Colonic mucosa (tissue), 4 donors: ENCODE data around the gene IQSEC1. TPM values are rescaled to one million over a fixed set of nuclear protein-coding genes. Genes with fewer than 3 reads are reported as not detected.

Experiments
- DNase-seq: peaks from one replicate; pipeline ENCODE4 v3.0.0-alpha.2; 2020
- H3K27ac ChIP-seq: fragments of 200-600 bp; one replicate; pipeline ENCODE4 v1.8.0; 2021
- H3K27me3 ChIP-seq: fragments of 200-600 bp; one replicate; pipeline ENCODE4 v1.8.0; 2021
- H3K36me3 ChIP-seq: fragments of 200-600 bp; one replicate; pipeline ENCODE4 v1.8.0; 2021
- H3K4me1 ChIP-seq: fragments of 200-600 bp; one replicate; pipeline ENCODE4 v1.8.0; 2021; ENCODE audit warnings: mild to moderate bottlenecking
- H3K4me3 ChIP-seq: fragments of 200-600 bp; one replicate; pipeline ENCODE4 v1.8.0; 2021
- H3K9ac ChIP-seq, 2 donors: one replicate each; pipeline ENCODE4 v1.7.0; 2013; ENCODE audit warnings: control low read depth in 2 of 2, low read depth in 2 of 2, low read length in 2 of 2
- H3K9me3 ChIP-seq: fragments of 200-600 bp; one replicate; pipeline ENCODE4 v1.8.0; 2021
- CTCF ChIP-seq: fragments of 200-600 bp; IDR thresholded peaks from one replicate; pipeline ENCODE4 v1.8.0; 2022; ENCODE audit warnings: antibody characterized with exemption, mild to moderate bottlenecking
- intact Hi-C: fragments of 100-400 bp; cut with DNase I; formaldehyde crosslinking; loops from one replicate; pipeline ENCODE4 v1.14.1; 2022
- total RNA-seq, 2 donors: library from RNA; stranded (reverse); fragmentation: NEBNext Ultra II Directional in 1 of 2; extraction: Animal tissue kit (Norgen Biotek cat#: 25700) in 1 of 2; gene quantifications; one replicate each; pipeline ENCODE4 v1.2.1, GENCODE V29; 2021
- donor health status: healthy.
- donor health status: DM: no; HTN: no; CAD: no.
- donor health status: DM: no; HTN: no; CAD: no.

IQSEC1 gene
- total RNA-seq, 2 donors from 2014 or later, result 14.8 to 19.2 TPM

GRCh38 chr3:13079051-13079450 is 5.8 kb upstream of the IQSEC1 start:
- Histone ChIP-seq H3K36me3 (no peaks in the 10 kb centered on the region), H3K27ac (no peak overlapping the region), H3K9me3 (no peaks in the 10 kb centered on the region), H3K9ac (no peak overlapping the region), H3K4me1 (no peaks in the 10 kb centered on the region), H3K4me3 (no peak overlapping the region), H3K27me3 (peaks cover under 1% of the 10 kb centered on the region)
- no peak for DNase-seq
- TF ChIP-seq CTCF, result no peak
- intact Hi-C loops, result no loop called here

- no peak for DNase-seq
- intact Hi-C loops, result no loop called here
- Histone ChIP-seq H3K4me1 (no peaks in the 10 kb centered on the region), H3K36me3 (no peaks in the 10 kb centered on the region), H3K27ac (no peak overlapping the region), H3K4me3 (no peak overlapping the region), H3K9me3 (no peaks in the 10 kb centered on the region), H3K9ac (no peak overlapping the region), H3K27me3 (peaks cover 8% of the 10 kb centered on the region)
- no peak for TF ChIP-seq CTCF
Measured at GRCh38 chr3:13078163-13078905, 5.1 kb upstream of the IQSEC1 start.

- Histone ChIP-seq H3K27me3 (peaks cover 15% of the 10 kb centered on the region), H3K4me3 (no peak overlapping the region), H3K36me3 (no peaks in the 10 kb centered on the region), H3K27ac (no peak overlapping the region), H3K9ac (no peak overlapping the region), H3K9me3 (no peaks in the 10 kb centered on the region), H3K4me1 (no peaks in the 10 kb centered on the region)
- TF ChIP-seq CTCF, result no peak
- no peak for DNase-seq
- intact Hi-C loops, result no loop called here
Measured at GRCh38 chr3:13077431-13078162, 4.4 kb upstream of the IQSEC1 start.

DNA sequence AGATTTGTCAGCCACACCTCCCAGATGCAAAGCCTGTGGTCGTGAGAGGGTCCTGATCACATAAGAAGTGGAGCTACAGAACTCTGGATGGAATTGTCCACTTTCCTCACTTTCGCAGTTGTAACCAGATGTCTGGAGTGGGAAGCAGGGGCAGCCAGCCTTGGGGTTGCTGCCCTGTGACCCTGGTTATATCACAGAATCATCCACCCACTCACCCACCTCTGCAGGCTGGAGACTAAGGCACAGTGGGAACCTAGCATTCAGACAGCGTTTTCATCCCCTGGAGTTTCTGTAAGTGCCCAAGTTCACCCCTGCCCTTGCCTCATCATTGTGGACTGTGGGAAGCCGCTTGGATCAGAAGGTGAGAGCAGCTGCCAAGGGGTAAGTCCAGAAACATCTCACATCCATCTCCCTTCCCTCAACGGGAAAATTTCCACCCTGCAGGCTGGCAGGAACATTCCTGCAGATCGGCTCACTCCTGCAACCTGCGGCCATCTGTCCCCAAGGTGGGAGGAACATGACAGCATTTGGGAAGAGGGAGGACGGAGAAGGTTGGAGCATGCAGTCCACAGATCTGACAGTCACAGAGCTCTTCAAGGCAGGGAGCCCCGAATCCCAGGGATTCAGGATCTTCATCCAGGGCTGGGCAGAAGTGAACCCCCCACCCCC is 2.9 kb upstream of the IQSEC1 start:
- Histone ChIP-seq H3K27me3 (peaks cover 19% of the 10 kb centered on the region), H3K36me3 (no peaks in the 10 kb centered on the region), H3K9me3 (no peaks in the 10 kb centered on the region), H3K9ac (no peak overlapping the region), H3K4me3 (no peak overlapping the region), H3K4me1 (no peaks in the 10 kb centered on the region), H3K27ac (no peak overlapping the region)
- intact Hi-C loops, result no loop called here
- DNase-seq, result no peak
- no peak for TF ChIP-seq CTCF

GRCh38 chr3:13075318-13075717 is 2.1 kb upstream of the IQSEC1 start:
- TF ChIP-seq CTCF, result no peak
- Histone ChIP-seq H3K4me3 (no peak overlapping the region), H3K9ac (no peak overlapping the region), H3K27me3 (peaks cover 19% of the 10 kb centered on the region), H3K4me1 (no peaks in the 10 kb centered on the region), H3K36me3 (no peaks in the 10 kb centered on the region), H3K9me3 (no peaks in the 10 kb centered on the region), H3K27ac (no peak overlapping the region)
- DNase-seq, result no peak
- intact Hi-C loops, result no loop called here
